GM12872 (cell line): Measurements from ENCODE around the gene LRP1-AS.

Source experiments
- CTCF ChIP-seq: IDR thresholded peaks from 3 replicates; pipeline ENCODE4 v1.5.1; 2011; ENCODE audit warnings: low read depth, mild to moderate bottlenecking, low read length, moderate library complexity; ENCODE audit not compliant: insufficient read depth

LRP1-AS gene

DNA sequence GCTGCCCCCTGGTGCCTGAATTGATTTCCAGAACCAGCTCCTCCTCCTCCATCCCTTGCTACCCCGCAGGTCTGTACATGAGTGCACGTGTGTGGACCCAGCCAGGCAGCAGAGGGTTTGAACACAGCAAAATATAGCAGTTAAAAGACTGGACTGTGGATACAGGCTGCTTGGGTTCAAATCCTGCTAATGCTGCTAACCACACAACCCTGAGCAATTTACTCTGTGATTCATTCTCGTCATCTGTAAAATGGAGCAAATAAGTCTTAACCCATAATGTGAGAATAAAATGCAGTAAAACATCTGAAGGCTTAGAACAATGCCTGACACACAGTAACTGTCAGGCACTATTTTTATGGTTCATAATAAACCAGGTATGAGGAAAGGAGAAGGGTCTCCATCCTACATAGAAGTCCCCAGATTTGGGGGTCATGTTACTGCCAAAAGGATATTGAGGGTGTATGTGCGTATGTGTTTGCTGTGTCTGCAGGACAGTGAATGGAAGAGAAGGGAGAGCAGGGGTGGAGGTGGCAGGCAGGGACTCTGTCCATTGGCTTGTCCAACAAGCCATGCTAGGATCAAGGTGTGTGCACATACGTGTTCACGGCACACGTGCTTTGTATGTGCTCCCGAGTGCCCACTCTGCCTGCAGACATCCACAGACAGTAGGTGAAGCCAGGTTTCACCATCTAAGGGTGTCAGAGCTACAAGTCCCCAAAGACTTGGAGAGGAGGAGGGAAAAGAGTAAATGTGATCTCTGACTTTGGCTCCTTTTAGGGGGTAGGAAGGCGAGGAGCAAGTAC, 34.7 kb downstream of the LRP1-AS start:
- TF ChIP-seq CTCF, result peak; percentile 84

DNA sequence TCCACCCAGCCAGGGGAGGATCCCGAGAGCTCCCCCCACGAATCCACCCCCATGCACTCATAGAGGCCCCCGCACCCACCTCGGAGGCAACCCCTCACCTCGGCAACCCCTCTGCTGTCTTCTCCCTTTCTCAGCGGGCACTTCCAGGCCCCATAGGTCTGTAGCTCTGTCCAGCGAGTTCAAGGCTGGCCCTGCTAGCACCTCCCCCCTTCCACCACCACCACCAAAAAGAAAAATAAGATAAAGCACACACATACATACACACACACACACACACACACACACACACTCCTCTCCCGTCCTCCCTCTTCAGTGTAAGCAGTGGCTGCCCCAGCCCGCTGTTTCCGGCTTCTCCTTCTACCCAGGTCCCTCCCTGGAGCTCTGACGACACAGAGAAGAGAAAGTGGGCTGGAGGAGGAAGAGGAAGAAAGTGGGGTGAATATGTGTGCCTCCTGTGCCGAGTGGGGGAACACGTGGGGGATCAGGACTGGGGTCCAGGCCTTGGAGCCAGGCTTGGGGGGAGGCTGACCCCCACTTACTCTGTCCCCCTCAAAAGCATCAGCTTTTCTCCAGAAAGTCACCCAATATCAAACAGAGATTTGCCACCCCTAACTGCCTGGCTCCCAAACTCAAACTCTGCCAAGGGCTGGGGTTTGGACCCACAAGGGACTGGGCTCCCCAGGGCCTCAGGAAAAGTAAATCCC, 36.2 kb downstream of the LRP1-AS start, which contains the start of gene STAT6:
TSS of gene STAT6 (minus strand) at position 332 of the 704 bp plus-strand sequence. CDS start 3,084 bp downstream, outside the sequence.
- no peak for TF ChIP-seq CTCF

GRCh38 chr12:57110104-57111030, 37.1 kb downstream of the LRP1-AS start:
- TF ChIP-seq CTCF, result 0 out of 3 replicates have a peak, but pooled peaks have one; percentile 1

GRCh38 chr12:57109207-57110103, 38.0 kb downstream of the LRP1-AS start:
- TF ChIP-seq CTCF, result no peak

DNA sequence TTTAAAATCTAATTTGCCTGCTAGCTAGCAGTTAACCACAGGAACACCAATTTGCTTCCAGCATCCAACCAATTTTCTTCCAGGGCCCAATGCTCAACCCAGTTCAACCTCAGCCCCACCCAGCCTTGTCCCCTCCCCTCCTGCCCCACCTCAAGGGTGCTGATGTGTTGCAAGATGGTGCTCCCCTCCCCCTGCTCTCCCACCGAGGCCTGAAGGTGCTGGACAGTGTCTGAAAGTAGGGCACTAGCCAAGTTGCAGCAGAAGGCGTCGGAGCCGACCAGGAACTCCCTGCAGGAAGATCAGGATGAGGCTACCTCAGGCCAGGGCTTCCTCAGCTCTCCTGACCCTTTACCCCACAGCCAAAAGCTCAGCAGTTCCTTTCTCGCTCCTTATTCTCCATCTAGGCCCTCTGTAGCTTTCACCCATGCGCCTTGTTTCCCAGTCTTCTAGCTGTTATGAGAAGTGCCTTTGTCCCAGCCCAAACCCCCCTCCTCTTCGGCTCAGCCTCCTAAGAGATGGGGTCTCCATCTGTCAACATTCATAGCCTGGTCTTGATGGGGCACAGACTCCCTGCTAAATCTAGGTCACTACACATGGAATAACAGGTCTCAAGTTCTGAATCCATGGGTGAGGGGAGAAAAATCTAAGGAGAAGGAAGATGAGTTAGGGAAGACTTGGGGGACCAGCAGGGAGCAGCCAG, 39.8 kb downstream of the LRP1-AS start:
- no peak for TF ChIP-seq CTCF

GRCh38 chr12:57106021-57106708, 41.3 kb downstream of the LRP1-AS start:
- no peak for TF ChIP-seq CTCF
